K562 (cell line): ENCODE measurements around the gene METTL24. TPM values are rescaled to one million over a fixed set of nuclear protein-coding genes. Genes with fewer than 3 reads are reported as not detected.

Experiments used
- ATAC-seq: fragments of 200-7000 bp; cut with Tn5 transposase; 3 replicates; pipeline ENCODE4 v1.9.1; 2020; ENCODE audit warnings: moderate library complexity
- Bru-seq: library from RNA; stranded (reverse); fragments of 400-500 nt; gene quantifications from one replicate; lab custom pipeline; 2021; lab: Mats Ljungman, UMichigan
- BruChase-seq, 2 experiments: library from RNA; stranded (reverse); fragments of 400-500 nt; gene quantifications; one replicate each; lab custom pipeline; 2021; lab: Mats Ljungman, UMichigan
- BruUV-seq: library from RNA; stranded (reverse); fragments of 400-500 nt; replicated peaks from 2 replicates; lab custom pipeline; 2021; lab: Mats Ljungman, UMichigan
- CTCF ChIA-PET: fragments of 300-600 bp; formaldehyde crosslinking; extraction: SDS; loops from one replicate; lab custom pipeline; 2021; ENCODE audit warnings: low intra/inter-chr PET ratio; lab: Yijun Ruan, JAX
- POLR2A ChIA-PET: fragments of 300-600, 350-650 bp; sonication (Branson Sonifier 250); formaldehyde crosslinking; extraction: SDS; loops from one replicate; lab custom pipeline; 2021; ENCODE audit warnings: antibody characterized with exemption, inconsistent platforms; lab: Yijun Ruan, JAX
- DNase-seq, 4 experiments: peaks; one replicate each; pipeline versions ENCODE4 v3.0.0 to v3.0.0-alpha.2; 2011 to 2018; ENCODE audit warnings: low spot score in 3 of 4, mixed read lengths in 3 of 4; ENCODE audit errors: extremely low read depth in 1 of 4
- FAIRE-seq: peaks from 2 replicates; lab custom pipeline; 2011; peaks lifted over from hg19 to GRCh38; lab: Jason Lieb, UNC
- H2AFZ ChIP-seq: 2 replicates; pipeline ENCODE4 v1.6.0; 2011; ENCODE audit warnings: low read depth, low read length, control low read depth, inconsistent platforms
- H3K27ac ChIP-seq: fragments of 200-600 bp; 3 replicates; pipeline ENCODE4 v1.8.0; 2011; ENCODE audit warnings: low read depth, mild to moderate bottlenecking, control low read depth, inconsistent platforms, low read length, moderate library complexity, mixed read lengths; ENCODE audit errors: extremely low read depth
- H3K27me3 ChIP-seq, 2 experiments: fragments of 300-600 bp in 1 of 2; 2 replicates in 1 of 2; 3 replicates in 1 of 2; pipeline versions ENCODE4 v1.6.0 to v1.8.0; 2011; ENCODE audit warnings: inconsistent platforms in 2 of 2, low read length in 2 of 2, mild to moderate bottlenecking in 1 of 2, mixed read lengths in 1 of 2, moderate library complexity in 1 of 2; ENCODE audit not compliant: control insufficient read depth in 2 of 2, insufficient read depth in 2 of 2
- H3K36me3 ChIP-seq: fragments of 300-600 bp; 3 replicates; pipeline ENCODE4 v1.8.0; 2011; ENCODE audit warnings: mild to moderate bottlenecking, low read length, inconsistent platforms; ENCODE audit not compliant: control insufficient read depth, insufficient read depth
- H3K4me1 ChIP-seq, 2 experiments: fragments of 200-600 bp in 1 of 2; replicated peaks in 1 of 2; 2 replicates in 1 of 2; 3 replicates in 1 of 2; pipeline versions ENCODE4 v1.5.1 to v1.8.0; 2011; ENCODE audit warnings: inconsistent platforms in 2 of 2, low read length in 2 of 2, mild to moderate bottlenecking in 1 of 2, mixed read lengths in 1 of 2, moderate library complexity in 1 of 2; ENCODE audit not compliant: control insufficient read depth in 2 of 2, insufficient read depth in 2 of 2
- H3K4me2 ChIP-seq: 2 replicates; pipeline ENCODE4 v1.6.1; 2011; ENCODE audit warnings: low read length, control low read depth, inconsistent platforms, mixed read lengths; ENCODE audit not compliant: insufficient read depth
- H3K4me3 ChIP-seq: fragments of 200-600 bp; sonication (generic), shearing (Covaris generic); 2 replicates; pipeline ENCODE4 v1.5.1; 2016; ENCODE audit warnings: control low read depth, inconsistent platforms
- H3K79me2 ChIP-seq: fragments of 200-600 bp; 3 replicates; pipeline ENCODE4 v1.8.0; 2011; ENCODE audit warnings: low read length, inconsistent platforms; ENCODE audit not compliant: control insufficient read depth, insufficient read depth
- H3K9ac ChIP-seq, 2 experiments: 2 replicates each; pipeline versions ENCODE4 v1.6.0 to v1.6.1; 2011; ENCODE audit warnings: low read depth in 2 of 2, low read length in 2 of 2, control low read depth in 1 of 2, inconsistent platforms in 1 of 2, mild to moderate bottlenecking in 1 of 2, mixed read lengths in 1 of 2; ENCODE audit not compliant: insufficient read depth in 1 of 2
- H3K9me1 ChIP-seq: one replicate; pipeline ENCODE4 v1.6.0; 2011; ENCODE audit warnings: inconsistent platforms, mild to moderate bottlenecking, low read length, moderate library complexity; ENCODE audit not compliant: control insufficient read depth, insufficient read depth
- H3K9me3 ChIP-seq: replicated peaks from 2 replicates; pipeline ENCODE4 v1.5.1; 2011; ENCODE audit warnings: low read depth, low read length, inconsistent platforms; ENCODE audit not compliant: control insufficient read depth, insufficient read depth
- H4K20me1 ChIP-seq: replicated peaks from 2 replicates; pipeline ENCODE4 v1.6.1; 2011; ENCODE audit warnings: low read length, inconsistent platforms, mixed read lengths; ENCODE audit not compliant: control insufficient read depth, insufficient read depth
- CBX5 ChIP-seq: IDR thresholded peaks from 2 replicates; pipeline ENCODE4 v1.6.1; 2014; ENCODE audit warnings: low read depth, borderline replicate concordance
- NELFE ChIP-seq: IDR thresholded peaks from 2 replicates; pipeline ENCODE4 v1.6.1; 2011; ENCODE audit warnings: mild to moderate bottlenecking; ENCODE audit not compliant: insufficient read depth, insufficient read length
- PHF21A ChIP-seq: fragments of 450-650 bp; IDR thresholded peaks from 2 replicates; pipeline ENCODE4 v1.6.1; 2017; ENCODE audit warnings: low read depth, borderline replicate concordance
- POLR2B ChIP-seq: fragments of 450-650 bp; IDR thresholded peaks from 2 replicates; pipeline ENCODE4 v1.6.1; 2018; ENCODE audit warnings: low read depth; ENCODE audit not compliant: partially characterized antibody
- SMAD3 ChIP-seq: fragments of 450-650 bp; formaldehyde crosslinking; conservative IDR thresholded peaks from 2 replicates; pipeline ENCODE4 v1.4.0; 2020; ENCODE audit warnings: mild to moderate bottlenecking
- SMARCE1 ChIP-seq: fragments of 450-650 bp; IDR thresholded peaks from 2 replicates; pipeline ENCODE4 v1.7.1; 2016; ENCODE audit warnings: mild to moderate bottlenecking
- STAT5A ChIP-seq: IDR thresholded peaks from 2 replicates; pipeline ENCODE4 v1.6.1; 2012; ENCODE audit warnings: low read length, inconsistent platforms, borderline replicate concordance
- WGBS: fragments of 100-300 bp; shearing (Covaris generic); methylation state at CpG from one replicate; pipeline ENCODE4 v1.1.6; 2016; ENCODE audit warnings: low coverage, mixed read lengths; ENCODE audit not compliant: insufficient coverage; ENCODE audit errors: missing lambda C conversion rate; 5-methylcytosine and 5-hydroxymethylcytosine counted together
- in situ Hi-C: fragments of 300-500 bp; cut with MboI; formaldehyde crosslinking; loops from 4 replicates; pipeline ENCODE4 v1.15.0; 2018; ENCODE audit warnings: inconsistent platforms, mixed read lengths
- intact Hi-C: fragments of 100-400 bp; cut with micrococcal nuclease; formaldehyde crosslinking; loops from 2 replicates; pipeline ENCODE4 v1.14.2; 2022
- long read RNA-seq, 3 experiments: library from polyadenylated mRNA in 2 of 3; library from RNA in 1 of 3; unstranded in 2 of 3; stranded (forward) in 1 of 3; transcript quantifications; one replicate each; pipeline ENCODE4 v2.0.0, GENCODE V29; 2019 to 2022
- polyA minus RNA-seq, 3 experiments: library from RNA; depleted of rRNA, polyadenylated mRNA; stranded (reverse); fragments of >200 nt; gene quantifications; 2 replicates each; pipeline ENCODE4 v1.2.3, GENCODE V29; 2011
- polyA plus RNA-seq, 8 experiments: library from polyadenylated mRNA; depleted of rRNA in 4 of 8; stranded (reverse) in 5 of 8; unstranded in 3 of 8; fragments of >200 nt; fragmentation: Nextera tagmentation in 2 of 8; fragmentation: Illumina TruSeq in 1 of 8; extraction: Ambion mirVana in 2 of 8; extraction: Trizol in 1 of 8; gene quantifications; 2 replicates each; pipeline versions ENCODE4 v1.2.1 to v1.2.3, GENCODE V29; 2011 to 2014; ENCODE audit warnings: inconsistent platforms in 1 of 8, missing spikeins in 1 of 8
- total RNA-seq, 7 experiments: library from RNA; depleted of rRNA in 6 of 7; stranded (reverse); fragments of >200 nt in 6 of 7; fragmentation: Illumina TruSeq in 2 of 7; extraction: Trizol in 2 of 7; gene quantifications; 2 replicates each; pipeline versions ENCODE4 v1.2.1 to v1.2.3, GENCODE V29; 2011 to 2021; ENCODE audit warnings: low replicate concordance in 1 of 7
- TF ChIP-seq, protein P1 (sequence below), 2 experiments: fragments of 450-650 bp; conservative IDR thresholded peaks; 2 replicates each; pipeline ENCODE4 v1.6.1; 2017; ENCODE audit warnings: mild to moderate bottlenecking in 2 of 2, moderate library complexity in 2 of 2

METTL24 gene, protein sequence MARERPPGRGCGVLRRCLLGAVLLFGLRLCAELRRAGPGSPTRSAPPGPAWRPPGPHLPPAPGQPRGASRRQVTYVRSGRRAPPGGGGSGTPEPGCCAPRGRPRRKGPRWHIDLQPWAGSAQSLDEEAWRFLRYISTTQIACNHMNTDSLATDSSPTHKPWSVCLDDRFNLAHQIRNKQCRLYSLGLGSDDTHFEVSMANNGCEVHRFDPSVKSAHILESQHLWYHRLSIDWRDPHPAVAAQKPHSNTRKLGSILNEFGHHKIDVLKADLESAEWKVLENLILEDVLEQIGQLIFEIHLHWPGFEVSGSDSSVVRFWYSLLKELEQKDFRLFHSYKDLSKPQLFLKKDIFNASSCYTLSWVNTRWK
- not detected in 2 replicates for total RNA-seq (2011; cell fraction: chromatin; rRNA removed; ENCODE audit: low replicate concordance)
- total RNA-seq (2011; cell fraction: nucleolus; rRNA removed) = not detected in 2 replicates
- total RNA-seq (2011; cell fraction: nucleoplasm; rRNA removed) = not detected in 2 replicates
- total RNA-seq (2014; rRNA removed) (not detected in 2 replicates), total RNA-seq (2014; rRNA removed; fragmentation: Illumina TruSeq; extraction: Trizol) (not detected in 2 replicates), total RNA-seq (2015; rRNA removed; fragmentation: Illumina TruSeq; extraction: Trizol) (not detected in 2 replicates), total RNA-seq (2021) (not detected in 2 replicates), polyA plus RNA-seq (2011; rRNA removed) (not detected in 2 replicates), polyA plus RNA-seq (2014; fragmentation: Illumina TruSeq; extraction: Trizol) (not detected in 2 replicates), polyA plus RNA-seq (2014; fragmentation: Nextera tagmentation; extraction: Ambion mirVana) (not detected), polyA plus RNA-seq (2014; rRNA removed) (not detected in 2 replicates), polyA minus RNA-seq (2011; rRNA and poly(A)+ RNA removed) (not detected in 2 replicates), Bru-seq, nascent RNA (percentile 2 among the genes with signal in this experiment), BruChase-seq, experiment 1, labeled RNA remaining after a 2-hour chase (not detected), BruChase-seq, experiment 2, labeled RNA remaining after a 6-hour chase (percentile 4 among the genes with signal in this experiment)
- not detected in 2 replicates for polyA plus RNA-seq (2011; cell fraction: cytosol; rRNA removed)
- not detected in 2 replicates for polyA plus RNA-seq (2011; cell fraction: nucleus; rRNA removed)
- not detected in 2 replicates for polyA plus RNA-seq (2012)
- not detected in 2 replicates for polyA minus RNA-seq (2011; cell fraction: cytosol; rRNA and poly(A)+ RNA removed)
- not detected in 2 replicates for polyA minus RNA-seq (2011; cell fraction: nucleus; rRNA and poly(A)+ RNA removed)
- long read RNA-seq, experiment 1 = 0 reads
- long read RNA-seq, experiment 2 = 0 reads
- long read RNA-seq, experiment 3 = 0 reads

DNA sequence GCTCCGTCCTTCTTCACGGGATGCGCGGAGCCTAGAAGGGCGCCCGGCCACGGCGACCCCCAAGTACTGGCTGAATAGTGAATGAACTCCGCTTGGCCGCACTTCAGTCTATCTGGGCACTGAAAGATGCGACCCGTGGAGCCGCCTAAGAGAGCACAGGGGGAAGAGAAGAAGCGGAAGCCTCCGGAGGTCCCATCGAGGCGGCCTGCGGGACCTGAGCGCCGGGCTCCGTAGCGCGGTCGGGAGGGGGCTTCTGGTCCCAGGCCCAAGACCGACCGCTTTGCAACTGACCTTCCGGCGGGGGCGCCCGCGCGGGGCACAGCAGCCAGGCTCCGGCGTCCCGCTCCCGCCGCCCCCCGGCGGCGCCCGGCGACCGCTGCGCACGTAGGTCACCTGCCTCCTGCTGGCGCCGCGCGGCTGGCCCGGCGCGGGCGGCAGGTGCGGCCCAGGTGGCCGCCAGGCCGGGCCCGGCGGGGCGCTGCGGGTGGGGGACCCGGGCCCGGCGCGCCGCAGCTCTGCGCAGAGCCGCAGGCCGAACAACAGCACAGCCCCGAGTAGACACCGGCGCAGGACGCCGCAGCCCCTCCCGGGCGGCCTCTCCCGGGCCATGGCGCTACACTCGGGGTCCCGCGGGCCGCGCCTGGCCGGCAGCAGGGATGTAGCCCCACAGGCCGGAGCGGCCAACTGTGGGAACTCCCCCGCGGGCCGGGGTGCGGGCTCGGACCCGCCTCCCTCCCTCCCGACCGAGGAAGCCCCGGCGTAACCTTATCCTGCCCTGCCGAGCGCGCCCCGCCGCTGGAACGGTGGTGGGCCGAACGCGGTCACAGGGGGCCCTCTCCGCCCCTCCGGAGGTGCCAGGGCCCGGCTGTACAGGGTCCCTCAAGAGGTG lies at the start of gene METTL24:
Gene METTL24 (minus strand): TSS at position 686 of the 889 bp plus-strand sequence. CDS start 77 bp downstream, at position 609.
- DNase-seq (no peak), ATAC-seq (no peak), FAIRE-seq (no peak)
- ChIA-PET POLR2A (no interaction called here), CTCF (no interaction called here)
- in situ Hi-C loops (no loop called here), intact Hi-C loops (no loop called here)
- H2AFZ ChIP-seq = no peak within 1 kb of the TSS
- no peaks in the 10 kb centered on the region; a peak in 2 of 5 replicates for H3K4me1 ChIP-seq
- H3K4me2 ChIP-seq = no peak within 1 kb of the TSS
- 29% methylated on average over 27 of the region's 107 CpGs for WGBS
- no peaks in the 10 kb centered on the region for H3K36me3 ChIP-seq
- no TSS peak for BruUV-seq
- H3K4me3 ChIP-seq = no peak within 1 kb of the TSS
- H3K79me2 ChIP-seq = no peaks in the 10 kb centered on the region
- H3K9me1 ChIP-seq = no peaks in the 10 kb centered on the region
- H3K27ac ChIP-seq = no peak within 1 kb of the TSS
- TF ChIP-seq SMARCE1 (no peak), POLR2B (no peak), STAT5A (no peak), CBX5 (no peak), NELFE (no peak), PHF21A (no peak), SMAD3 (CRISPR knock-in tag) (no peak)
- TF ChIP-seq, protein P1, sequence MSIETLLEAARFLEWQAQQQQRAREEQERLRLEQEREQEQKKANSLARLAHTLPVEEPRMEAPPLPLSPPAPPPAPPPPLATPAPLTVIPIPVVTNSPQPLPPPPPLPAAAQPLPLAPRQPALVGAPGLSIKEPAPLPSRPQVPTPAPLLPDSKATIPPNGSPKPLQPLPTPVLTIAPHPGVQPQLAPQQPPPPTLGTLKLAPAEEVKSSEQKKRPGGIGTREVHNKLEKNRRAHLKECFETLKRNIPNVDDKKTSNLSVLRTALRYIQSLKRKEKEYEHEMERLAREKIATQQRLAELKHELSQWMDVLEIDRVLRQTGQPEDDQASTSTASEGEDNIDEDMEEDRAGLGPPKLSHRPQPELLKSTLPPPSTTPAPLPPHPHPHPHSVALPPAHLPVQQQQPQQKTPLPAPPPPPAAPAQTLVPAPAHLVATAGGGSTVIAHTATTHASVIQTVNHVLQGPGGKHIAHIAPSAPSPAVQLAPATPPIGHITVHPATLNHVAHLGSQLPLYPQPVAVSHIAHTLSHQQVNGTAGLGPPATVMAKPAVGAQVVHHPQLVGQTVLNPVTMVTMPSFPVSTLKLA (conservative IDR thresholded peaks at IDR 0.05) = no peak
- H4K20me1 ChIP-seq = no peaks in the 10 kb centered on the region
- peaks cover 26 to 27% of the 10 kb centered on the region in 2 experiments; a peak in 4 of 5 replicates for H3K27me3 ChIP-seq
- H3K9ac ChIP-seq = no peak within 1 kb of the TSS
- H3K9me3 ChIP-seq = no peaks in the 10 kb centered on the region
